GM19463 (cell line): ENCODE results near the gene MPHOSPH6.
"Not testable (repeated sequence)": the region's sequence is repeated elsewhere in the genome, so short reads cannot be mapped to it uniquely, and the experiment has no call there.

ENCODE experiments used
- ATAC-seq: cut with Tn5 transposase; IDR thresholded peaks from one replicate; pipeline ENCODE4 v1.9.1; 2021; ENCODE audit warnings: mild to moderate bottlenecking, moderate library complexity; ENCODE audit not compliant: unreplicated experiment

Gene MPHOSPH6

DNA sequence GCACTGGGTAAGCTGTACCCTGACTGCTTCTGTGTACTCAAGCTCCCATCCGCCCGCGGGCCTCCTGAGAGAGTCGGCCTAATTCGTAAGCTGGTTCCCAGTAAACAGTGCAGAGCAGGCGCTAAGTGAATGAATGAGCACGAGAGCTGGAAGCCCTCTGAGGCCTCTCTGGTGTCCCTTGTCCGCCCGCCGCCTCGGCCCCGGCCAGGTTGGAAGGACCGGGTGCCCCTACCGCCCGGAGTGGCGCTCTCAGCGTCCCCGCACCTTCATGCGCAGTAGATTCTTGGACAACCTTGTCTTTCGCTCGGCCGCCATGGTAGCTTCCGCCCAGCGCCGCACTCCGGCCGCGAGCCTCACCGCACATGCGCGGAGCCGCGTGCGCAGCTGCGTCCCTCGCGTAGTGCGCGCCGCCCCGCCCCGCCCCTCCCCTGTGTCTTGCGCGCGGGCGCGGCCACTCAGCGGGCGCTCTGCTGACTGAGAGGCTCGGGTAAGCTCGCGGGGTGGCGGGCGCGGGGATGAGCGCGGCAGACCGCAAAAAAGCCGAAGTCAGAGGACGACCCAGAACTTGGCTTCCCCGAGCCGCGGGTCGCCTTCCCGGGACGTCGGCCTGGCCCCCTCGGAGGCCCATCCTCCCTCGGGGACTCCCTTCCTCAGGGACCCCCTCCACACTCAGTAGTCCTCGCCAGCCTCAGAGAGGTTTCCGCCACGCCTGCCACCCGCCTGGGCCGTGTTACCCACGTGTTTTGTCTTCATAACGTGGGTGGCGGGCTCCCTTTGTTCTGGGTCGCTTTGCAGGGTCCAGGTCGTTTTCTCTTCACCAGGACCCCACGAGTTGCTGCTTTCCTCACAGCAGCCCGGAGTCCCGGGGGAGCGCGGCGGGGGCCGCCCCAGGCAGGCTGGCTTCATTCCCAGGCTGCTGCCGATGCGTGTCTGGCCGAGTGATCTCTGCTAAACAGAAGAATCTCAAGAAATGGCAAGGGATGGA lies at the start of gene MPHOSPH6:
TSS of gene MPHOSPH6 (minus strand) at position 364 of the 985 bp plus-strand sequence. CDS start at position 315, 49 bp downstream.
- peak; percentile 95 for ATAC-seq

GRCh38 chr16:82219298-82219697 lies 49.3 kb upstream of the MPHOSPH6 start:
- ATAC-seq = no peak

DNA sequence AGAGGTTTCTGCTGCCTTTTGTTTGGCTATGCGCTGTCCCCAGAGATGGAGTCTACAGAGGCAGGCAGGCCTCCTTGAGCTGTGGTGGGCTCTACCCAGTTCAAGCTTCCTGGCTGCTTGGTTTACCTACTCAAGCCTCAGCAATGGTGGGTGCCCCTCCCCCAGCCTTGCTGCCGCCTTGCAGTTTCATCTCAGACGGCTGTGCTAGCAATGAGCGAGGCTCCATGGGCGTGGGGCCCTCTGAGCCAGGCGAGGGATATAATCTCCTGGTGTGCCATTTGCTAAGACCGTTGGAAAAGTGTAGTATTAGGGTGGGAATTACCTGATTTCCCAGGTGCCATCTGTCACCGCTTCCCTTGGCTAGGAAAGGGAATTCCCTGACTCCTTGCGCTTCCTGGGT lies 39.3 kb upstream of the MPHOSPH6 start:
- not testable (repeated sequence) for ATAC-seq

DNA sequence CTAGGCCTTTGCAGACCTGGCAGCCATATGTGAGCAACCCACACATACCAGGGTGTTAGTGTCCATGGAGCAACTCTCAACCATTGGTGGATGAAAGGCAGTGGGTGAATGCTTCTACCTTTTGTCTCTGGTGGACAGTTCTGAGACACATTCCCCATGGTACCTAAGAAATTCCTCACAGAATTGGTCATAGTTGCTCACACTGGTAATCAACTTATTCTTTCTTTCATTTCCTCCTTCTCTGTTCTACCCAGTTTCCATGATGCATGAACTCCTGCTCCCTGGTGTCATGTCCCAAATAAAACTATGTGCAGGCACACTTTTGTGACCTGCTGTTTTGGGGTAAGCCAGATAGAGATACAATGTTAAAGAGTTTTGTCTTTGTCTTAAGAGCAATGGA lies 33.2 kb upstream of the MPHOSPH6 start:
- no peak for ATAC-seq

DNA sequence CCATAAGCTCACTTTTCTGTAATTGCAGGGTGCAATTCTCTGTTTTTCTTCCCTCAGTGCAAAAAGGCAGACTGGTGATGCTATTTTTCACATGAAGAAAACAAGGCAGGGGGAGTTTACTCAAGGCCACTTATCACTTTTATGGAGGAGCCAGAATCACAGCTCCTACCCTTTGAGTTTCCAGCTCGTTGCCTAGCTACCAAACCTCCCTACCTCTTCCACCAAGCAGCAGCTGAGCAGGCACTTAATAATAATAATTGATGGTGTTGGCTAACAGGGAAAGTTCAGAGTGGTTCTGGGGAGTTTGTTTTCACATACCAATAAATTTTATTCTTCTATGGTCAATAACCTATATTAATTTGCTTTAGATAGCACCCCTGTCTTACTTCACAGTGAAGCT lies 31.9 kb upstream of the MPHOSPH6 start:
- no peak for ATAC-seq

- no peak for ATAC-seq
These were observed 31.3 kb upstream of the MPHOSPH6 start for GRCh38 chr16:82201351-82201750.

DNA sequence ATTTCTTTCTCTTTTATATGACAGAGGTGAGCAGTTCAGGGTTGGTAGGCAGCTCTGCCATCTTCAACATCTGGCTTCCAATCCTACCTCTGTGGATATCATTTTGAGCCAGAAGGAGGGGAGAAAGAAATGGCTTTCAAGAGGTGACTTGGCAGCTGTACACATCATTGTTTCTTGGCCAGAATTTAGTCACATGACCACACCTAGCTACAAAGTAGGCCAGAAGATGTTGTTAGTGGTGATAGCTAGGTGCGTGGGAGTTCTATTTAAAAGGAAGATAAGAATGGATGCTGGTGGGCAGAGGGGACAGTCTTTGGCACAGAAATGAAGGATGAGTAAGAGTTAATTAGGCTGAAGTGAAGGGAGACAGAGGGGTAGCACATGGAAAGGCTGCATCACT lies 29.2 kb upstream of the MPHOSPH6 start:
- ATAC-seq = no peak

GRCh38 chr16:82197540-82198240 lies 27.7 kb upstream of the MPHOSPH6 start:
- ATAC-seq = no peak

GRCh38 chr16:82195917-82196494 lies 26.0 kb upstream of the MPHOSPH6 start:
- no peak for ATAC-seq

- no peak for ATAC-seq
These were observed 24.1 kb upstream of the MPHOSPH6 start for GRCh38 chr16:82194086-82194485.

DNA sequence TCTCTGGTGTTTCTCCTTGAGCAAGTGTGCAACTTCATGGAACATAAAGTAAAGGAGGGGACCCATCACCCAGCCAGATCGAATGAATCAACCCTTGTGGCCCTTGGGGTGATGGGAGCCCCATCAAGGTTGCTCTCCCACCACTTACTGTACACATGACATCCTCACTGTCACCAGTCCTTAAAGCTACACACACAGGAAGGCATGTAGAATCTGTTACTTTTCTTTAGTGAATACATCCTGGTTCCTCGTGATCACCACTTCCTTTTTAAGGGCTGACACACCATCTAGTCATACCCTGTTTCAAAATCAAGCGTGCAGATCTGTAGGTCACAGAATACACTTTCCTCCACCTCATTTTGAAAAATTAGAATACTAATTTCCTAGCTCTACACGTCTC lies 22.6 kb upstream of the MPHOSPH6 start:
- ATAC-seq = no peak

DNA sequence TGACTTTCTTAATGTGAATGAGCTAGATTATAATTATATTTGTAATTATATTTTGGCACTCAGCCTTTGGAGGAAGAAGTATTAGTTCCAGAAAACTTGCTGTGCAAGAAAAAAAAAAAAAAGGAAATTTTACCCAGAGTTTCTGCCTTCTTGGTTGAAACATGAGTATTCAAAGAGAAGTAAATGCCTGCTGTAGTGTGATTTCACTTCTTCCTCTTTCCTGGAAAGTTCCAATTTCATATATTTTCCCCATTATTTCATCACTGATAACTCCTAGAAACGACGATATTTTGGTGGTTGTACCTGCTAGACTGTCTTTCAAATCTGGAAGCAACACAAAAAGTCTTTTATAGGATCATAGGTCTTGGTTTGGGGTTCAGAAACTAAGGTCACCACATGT lies 20.4 kb upstream of the MPHOSPH6 start:
- no peak for ATAC-seq

- ATAC-seq = peak; percentile 79
These were observed 17.8 kb upstream of the MPHOSPH6 start for GRCh38 chr16:82187829-82188228.

DNA sequence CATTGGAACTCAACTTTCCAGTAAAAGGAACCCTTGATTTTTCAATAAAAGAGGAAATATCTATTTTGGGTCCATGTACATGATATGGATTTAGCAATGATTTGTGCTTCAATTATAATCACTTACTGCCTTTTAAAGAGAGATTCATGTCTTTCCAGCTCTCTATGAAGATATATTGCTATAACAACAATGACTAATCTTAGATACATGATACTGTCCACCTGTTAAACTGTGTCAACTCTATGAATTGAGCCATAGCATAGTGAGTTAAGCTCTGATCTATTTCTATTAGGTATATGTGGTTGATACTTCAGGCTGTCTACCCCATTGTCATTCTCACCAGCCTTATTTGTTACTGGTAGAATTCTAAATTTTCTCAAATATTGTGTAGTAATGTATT lies 15.0 kb upstream of the MPHOSPH6 start:
- no peak for ATAC-seq

- no peak for ATAC-seq
These were observed 14.2 kb upstream of the MPHOSPH6 start for GRCh38 chr16:82184213-82184612.

GRCh38 chr16:82183004-82183397 lies 13.0 kb upstream of the MPHOSPH6 start:
- no peak for ATAC-seq

DNA sequence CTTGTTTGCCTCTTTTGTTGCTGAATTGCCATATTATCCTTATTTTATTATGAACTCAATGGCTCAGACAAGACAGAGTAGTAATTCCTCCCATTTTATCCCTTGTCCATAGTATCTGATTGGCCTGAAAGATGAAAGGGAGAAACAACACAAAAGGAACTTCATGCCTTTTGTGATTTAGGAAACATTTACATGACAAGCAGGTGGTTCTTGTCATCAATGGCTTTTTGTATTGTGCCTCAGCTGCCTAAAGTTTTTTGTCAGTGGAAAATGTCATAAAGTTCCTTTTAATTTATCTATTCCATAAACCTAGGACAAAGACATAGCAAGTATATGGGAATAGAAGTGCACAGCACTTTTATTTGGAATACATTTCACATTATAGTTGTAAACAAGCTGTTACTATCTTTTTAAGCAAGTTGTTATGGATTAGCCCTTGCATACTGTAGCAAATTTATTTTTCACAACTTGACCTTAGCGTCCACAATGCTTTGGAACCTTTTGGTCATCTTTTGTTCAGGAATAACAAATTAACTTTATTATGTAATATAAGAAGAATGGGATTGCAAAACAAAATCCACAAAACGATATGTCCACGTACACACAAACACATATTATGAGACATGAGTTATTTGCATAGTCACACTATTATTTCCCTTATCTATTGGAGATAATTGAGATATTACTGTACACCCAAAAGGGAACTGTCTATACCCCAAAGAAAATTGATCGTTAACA lies 12.4 kb upstream of the MPHOSPH6 start:
- no peak for ATAC-seq

DNA sequence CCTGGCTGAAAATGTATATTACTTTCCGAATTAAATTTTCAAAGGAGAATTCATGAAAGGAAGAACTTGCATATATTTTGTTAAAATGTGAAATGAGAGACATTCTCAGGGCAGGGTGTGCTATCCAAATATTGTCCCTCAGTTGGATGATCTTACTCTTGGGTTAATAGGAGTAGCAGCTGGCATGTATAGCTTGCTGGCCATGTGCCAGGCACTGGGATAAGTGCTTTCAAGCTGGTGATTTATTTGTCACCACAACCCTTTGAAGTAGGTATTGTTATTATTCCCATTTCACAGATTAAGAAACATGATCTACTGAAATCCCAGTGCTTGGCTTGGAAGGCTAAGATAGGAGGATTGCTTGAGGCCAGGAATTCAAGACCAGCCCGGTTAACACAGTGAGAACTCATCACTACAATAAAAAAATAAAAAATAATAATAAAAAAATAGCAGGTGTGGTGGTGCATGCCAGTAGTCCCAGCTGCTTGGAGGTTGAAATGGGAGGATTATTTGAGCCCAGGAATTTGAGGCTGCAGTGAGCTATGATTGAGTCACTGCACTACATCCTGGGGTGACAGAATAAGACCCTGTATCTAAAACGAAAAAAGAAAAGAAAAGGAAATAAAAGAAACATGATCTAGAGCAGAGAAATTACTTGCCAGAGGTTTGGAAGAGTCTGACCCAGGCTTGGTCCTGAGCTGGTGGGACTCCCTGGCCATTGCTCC lies 11.6 kb upstream of the MPHOSPH6 start:
- no peak for ATAC-seq

- ATAC-seq = no peak
These were observed 8.3 kb upstream of the MPHOSPH6 start for GRCh38 chr16:82178352-82178751.

- ATAC-seq = no peak
These were observed 7.5 kb upstream of the MPHOSPH6 start for GRCh38 chr16:82177555-82177954.
